ENCODE measurements around the gene CCT6B. TPM values are rescaled to one million over a fixed set of nuclear protein-coding genes. Genes with fewer than 3 reads are reported as not detected.

CCT6B gene
- total RNA-seq, 1 experiment from 2014 or later, result 1.1 TPM

DNA sequence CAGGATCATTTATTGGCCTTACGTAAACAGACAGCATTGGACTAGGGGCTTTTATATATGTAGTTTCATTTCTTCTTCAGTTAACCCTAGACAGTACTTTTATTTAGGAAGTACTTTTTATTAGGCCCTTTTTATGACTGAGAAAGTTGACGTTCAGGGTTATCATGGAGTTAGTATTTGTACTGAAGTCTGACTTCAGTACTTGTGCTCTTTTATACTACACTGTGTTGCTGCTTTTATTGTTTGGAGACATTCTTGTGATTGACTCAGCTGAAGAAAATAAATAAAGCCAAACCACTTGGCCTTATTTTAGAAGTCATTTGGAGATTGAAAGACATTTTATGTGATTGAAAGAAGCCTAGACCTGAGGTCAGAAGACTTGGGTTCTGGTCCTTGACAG lies 26.0 kb upstream of the CCT6B start:
- BruUV-seq (replicated peaks), result no TSS peak
- intact Hi-C loops (cut with micrococcal nuclease), result no loop called here
- POLR2A ChIA-PET, result no interaction called here

DNA sequence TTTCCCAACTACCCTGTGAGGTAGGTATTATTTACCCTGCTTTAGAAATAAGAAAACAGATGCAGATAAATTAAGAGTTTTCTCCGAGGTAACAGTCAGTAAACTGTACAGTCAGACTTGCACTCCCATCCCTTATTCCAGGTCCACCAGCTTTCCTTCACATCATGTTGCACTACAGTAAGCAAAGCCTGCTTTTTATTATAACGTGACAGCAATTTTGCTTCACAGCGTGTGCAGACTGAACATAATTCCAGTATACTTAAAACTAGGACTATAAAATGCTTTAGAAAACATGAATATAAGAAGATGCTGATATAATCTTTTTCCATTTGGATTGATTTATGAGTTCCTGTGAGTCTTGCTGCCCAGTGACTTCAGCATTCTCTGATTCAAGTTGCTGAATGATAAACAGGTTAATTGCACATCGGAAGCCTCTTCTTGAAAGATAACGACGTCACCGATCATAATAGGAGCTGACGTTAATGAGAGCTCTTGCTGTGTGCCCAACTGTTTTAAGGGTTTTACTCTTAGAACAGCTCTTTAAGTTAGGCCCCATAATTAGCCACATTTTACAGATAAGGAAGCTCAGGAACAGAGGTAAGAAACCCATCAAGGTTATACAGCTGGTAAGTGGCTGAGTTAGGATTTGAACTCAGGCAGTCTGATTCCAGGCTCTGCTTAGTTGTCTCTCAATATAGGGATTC lies 20.4 kb upstream of the CCT6B start:
- TF ChIP-seq, protein P1, sequence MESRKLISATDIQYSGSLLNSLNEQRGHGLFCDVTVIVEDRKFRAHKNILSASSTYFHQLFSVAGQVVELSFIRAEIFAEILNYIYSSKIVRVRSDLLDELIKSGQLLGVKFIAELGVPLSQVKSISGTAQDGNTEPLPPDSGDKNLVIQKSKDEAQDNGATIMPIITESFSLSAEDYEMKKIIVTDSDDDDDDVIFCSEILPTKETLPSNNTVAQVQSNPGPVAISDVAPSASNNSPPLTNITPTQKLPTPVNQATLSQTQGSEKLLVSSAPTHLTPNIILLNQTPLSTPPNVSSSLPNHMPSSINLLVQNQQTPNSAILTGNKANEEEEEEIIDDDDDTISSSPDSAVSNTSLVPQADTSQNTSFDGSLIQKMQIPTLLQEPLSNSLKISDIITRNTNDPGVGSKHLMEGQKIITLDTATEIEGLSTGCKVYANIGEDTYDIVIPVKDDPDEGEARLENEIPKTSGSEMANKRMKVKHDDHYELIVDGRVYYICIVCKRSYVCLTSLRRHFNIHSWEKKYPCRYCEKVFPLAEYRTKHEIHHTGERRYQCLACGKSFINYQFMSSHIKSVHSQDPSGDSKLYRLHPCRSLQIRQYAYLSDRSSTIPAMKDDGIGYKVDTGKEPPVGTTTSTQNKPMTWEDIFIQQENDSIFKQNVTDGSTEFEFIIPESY (IDR thresholded peaks at IDR 0.05; ENCODE audit: extremely low read depth, insufficient replicate concordance, low read length), result no peak
- TSS peak; percentile 59 for BruUV-seq (replicated peaks)
- Histone ChIP-seq H2AFZ (ENCODE audit: low read depth, low read length, poor library complexity, severe bottlenecking) (no peak overlapping the region), H3K9ac (ENCODE audit: low read length) (peak overlapping the region; percentile 93), H3K9me2 (ENCODE audit: insufficient read depth) (no peaks in the 10 kb centered on the region), H3K27me3 (ENCODE audit: insufficient read depth, low read length) (no peaks in the 10 kb centered on the region), H3K4me3 (replicated peaks in 1 of 2; ENCODE audit: low read depth in 1 of 2, low read length in 2 of 2) (peak overlapping the region; percentile 68 to 80), H3K9me3 (ENCODE audit: control insufficient read depth in 1 of 2, insufficient read depth in 1 of 2, low read depth in 1 of 2, low read length in 2 of 2) (no peaks in the 10 kb centered on the region), H3K79me2 (ENCODE audit: insufficient read depth, low read length) (peaks cover 30% of the 10 kb centered on the region), H3K4me2 (ENCODE audit: low read length) (peak overlapping the region; percentile 90), H3K27ac (ENCODE audit: low read depth, low read length) (peak overlapping the region; percentile 87; the same call in 1 of the 2 replicates), H4K20me1 (ENCODE audit: insufficient read depth) (no peaks in the 10 kb centered on the region), H3K36me3 (ENCODE audit: control insufficient read depth in 1 of 2, insufficient read depth in 2 of 2, low read length in 2 of 2) (peaks cover 2 to 4% of the 10 kb centered on the region in 2 experiments; a peak in 1 of 4 replicates), H3K4me1 (ENCODE audit: control insufficient read depth in 1 of 2, insufficient read depth in 2 of 2, low read length in 2 of 2) (peaks cover 9 to 19% of the 10 kb centered on the region in 2 experiments; a peak in 3 of 4 replicates)
- POLR2A ChIA-PET, result interaction anchor here (0.6 kb wide), 1 partner anchor 236 kb away, joined by 3 read pairs; no protein-coding TSS in a partner anchor
- no peak for DNase-seq (ENCODE audit: low read depth, low spot score)
- CTCF ChIA-PET, result interaction anchor here (1.2 to 1.4 kb wide), 2 partner anchors 439 to 782 kb away, joined by 3 read pairs; no protein-coding TSS in a partner anchor
- intact Hi-C loops (cut with micrococcal nuclease), result loop anchor here (5.0 kb wide), 2 partner anchors 136 to 261 kb away; partner anchors contain the start of genes RAD51D and SLFN5
- ATAC-seq, result no peak
- RAD21 ChIA-PET (ENCODE audit: low non-redundant PET in 1 of 2, low total read pairs in 2 of 2, uncharacterized antibody in 2 of 2, unreplicated experiment in 2 of 2), result no interaction called here

More for the DNA sequence above, 26.0 kb upstream of the CCT6B start:
- Histone ChIP-seq H3K4me1 (ENCODE audit: control insufficient read depth in 1 of 2, insufficient read depth in 2 of 2, low read length in 2 of 2) (no peaks in the 10 kb centered on the region), H2AFZ (ENCODE audit: low read depth, low read length, poor library complexity, severe bottlenecking) (no peak overlapping the region), H3K9ac (ENCODE audit: low read length) (no peak overlapping the region), H3K27ac (ENCODE audit: low read depth, low read length) (no peak overlapping the region), H4K20me1 (ENCODE audit: insufficient read depth) (no peaks in the 10 kb centered on the region), H3K36me3 (ENCODE audit: control insufficient read depth in 1 of 2, insufficient read depth in 2 of 2, low read length in 2 of 2) (peaks cover 28 to 38% of the 10 kb centered on the region in 2 experiments; a peak in 3 of 4 replicates), H3K4me2 (ENCODE audit: low read length) (no peak overlapping the region), H3K79me2 (ENCODE audit: insufficient read depth, low read length) (peaks cover 16% of the 10 kb centered on the region; the same call in 1 of the 2 replicates), H3K27me3 (ENCODE audit: insufficient read depth, low read length) (no peaks in the 10 kb centered on the region), H3K9me2 (ENCODE audit: insufficient read depth) (no peaks in the 10 kb centered on the region), H3K4me3 (replicated peaks in 1 of 2; ENCODE audit: low read depth in 1 of 2, low read length in 2 of 2) (no peak overlapping the region), H3K9me3 (ENCODE audit: control insufficient read depth in 1 of 2, insufficient read depth in 1 of 2, low read depth in 1 of 2, low read length in 2 of 2) (no peaks in the 10 kb centered on the region)
- no peak for DNase-seq (ENCODE audit: low read depth, low spot score)
- ChIA-PET RAD21 (ENCODE audit: low non-redundant PET in 1 of 2, low total read pairs in 2 of 2, uncharacterized antibody in 2 of 2, unreplicated experiment in 2 of 2) (no interaction called here), CTCF (no interaction called here)
- ATAC-seq, result no peak
- no peak for TF ChIP-seq YY1 (IDR thresholded peaks at IDR 0.05; ENCODE audit: extremely low read depth, insufficient replicate concordance, low read depth, low read length)
